NCI-H2029 (cell line): Measurements from ENCODE around the gene TCERG1.

ENCODE experiments used
- DNase-seq: peaks from one replicate; lab custom pipeline; 2025; lab: John Stamatoyannopoulos, UW

The TCERG1 gene

DNA sequence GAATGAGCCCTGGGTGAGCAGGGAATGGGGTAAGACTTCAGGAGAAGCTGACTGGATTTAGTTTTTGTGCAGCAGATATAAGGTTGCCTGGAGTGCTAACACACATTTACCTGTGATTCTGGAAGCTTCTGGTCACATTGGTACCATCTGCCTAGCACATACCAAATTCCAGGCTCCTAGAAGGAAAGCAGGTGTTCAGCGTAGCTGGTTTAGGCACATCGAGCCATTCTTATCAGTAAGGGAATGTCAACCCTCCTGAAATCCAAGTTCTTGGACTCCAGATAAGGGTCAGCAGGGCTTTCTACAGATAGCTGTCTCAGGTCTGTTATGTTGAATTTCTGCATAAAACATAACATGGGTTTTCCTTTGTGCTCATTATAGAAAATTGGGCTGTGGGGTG, 10.3 kb downstream of the TCERG1 start:
- DNase-seq: no peak

DNA sequence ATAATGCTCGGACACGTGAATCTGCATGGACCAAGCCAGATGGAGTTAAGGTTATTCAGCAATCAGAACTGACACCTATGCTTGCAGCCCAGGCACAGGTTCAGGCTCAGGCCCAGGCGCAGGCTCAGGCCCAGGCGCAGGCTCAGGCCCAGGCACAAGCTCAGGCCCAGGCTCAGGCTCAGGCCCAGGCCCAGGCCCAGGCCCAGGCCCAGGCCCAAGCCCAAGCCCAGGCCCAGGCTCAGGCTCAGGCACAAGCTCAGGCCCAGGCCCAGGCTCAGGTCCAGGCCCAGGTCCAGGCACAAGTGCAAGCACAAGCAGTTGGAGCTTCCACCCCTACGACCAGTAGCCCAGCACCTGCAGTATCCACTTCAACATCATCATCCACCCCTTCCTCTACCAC, 11.8 kb downstream of the TCERG1 start:
- no peak for DNase-seq

DNA sequence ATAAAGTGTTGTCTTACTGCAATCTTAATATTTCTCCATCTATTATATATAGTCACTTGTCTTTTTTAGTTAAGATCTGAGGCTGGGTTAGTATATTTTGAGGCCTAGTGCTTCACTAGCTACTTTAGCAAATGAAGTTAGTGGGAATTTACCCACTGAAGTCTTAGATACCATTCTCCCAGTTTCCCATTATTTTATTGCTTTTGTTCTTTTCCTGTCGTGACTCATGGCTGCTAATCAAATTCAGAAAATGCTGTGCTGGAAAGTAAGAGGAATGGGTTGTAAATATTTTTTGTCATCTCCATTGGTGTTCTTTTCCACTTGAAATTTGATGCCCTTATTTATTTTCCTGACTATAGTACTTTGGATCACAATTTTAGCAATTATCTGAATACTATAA, 14.2 kb downstream of the TCERG1 start:
- no peak for DNase-seq

DNA sequence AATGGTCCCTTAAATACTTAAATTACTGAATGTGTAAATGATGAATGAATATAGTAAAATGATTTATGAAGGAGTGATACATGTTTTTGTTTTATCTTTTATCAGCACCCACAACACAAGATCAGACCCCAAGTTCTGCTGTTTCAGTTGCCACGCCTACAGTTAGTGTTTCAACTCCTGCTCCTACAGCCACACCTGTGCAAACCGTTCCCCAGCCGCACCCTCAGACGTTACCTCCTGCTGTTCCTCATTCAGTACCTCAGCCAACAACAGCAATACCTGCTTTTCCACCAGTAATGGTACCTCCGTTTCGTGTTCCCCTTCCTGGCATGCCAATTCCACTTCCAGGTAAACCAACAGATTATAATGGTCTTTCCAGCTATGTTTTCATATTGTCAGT, 16.3 kb downstream of the TCERG1 start:
- DNase-seq: no peak

DNA sequence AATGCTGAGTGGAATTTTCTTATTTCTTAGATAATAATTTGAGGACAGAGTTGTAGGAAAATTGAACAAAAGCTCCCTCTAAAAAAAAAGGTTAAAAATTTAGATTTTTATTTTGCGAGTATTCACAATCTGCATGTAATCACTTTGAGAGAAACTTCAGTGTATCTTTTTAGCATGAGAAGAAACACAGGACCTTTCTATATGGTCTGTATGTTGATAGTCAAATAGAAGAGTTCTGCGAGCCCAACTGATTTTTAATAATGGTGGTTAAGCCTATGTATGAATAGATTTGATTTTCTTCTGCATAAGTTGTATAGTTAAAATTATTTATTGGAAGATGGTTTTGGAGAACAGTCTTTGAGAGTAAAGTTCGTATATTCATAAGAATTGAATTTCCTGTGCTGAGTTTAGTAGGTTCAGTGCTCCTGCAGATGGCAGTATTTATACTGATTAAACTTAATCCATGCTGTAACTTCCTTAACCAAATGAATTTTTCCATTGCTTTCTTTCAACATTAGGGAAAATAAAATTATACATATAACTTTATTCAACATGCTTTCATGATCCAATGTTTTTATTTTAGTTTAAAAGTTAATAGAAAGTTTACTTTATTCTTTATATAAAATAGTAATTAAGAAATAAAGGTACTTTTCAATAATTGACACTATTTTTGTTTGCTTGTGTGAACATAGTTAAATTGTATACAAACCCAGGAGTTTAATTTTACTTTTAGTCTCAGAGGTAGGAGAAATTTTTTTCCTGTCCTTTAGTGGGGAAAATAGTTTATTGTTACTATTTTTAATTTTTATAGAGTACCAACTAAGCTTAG, 19.6 kb downstream of the TCERG1 start:
- no peak for DNase-seq

DNA sequence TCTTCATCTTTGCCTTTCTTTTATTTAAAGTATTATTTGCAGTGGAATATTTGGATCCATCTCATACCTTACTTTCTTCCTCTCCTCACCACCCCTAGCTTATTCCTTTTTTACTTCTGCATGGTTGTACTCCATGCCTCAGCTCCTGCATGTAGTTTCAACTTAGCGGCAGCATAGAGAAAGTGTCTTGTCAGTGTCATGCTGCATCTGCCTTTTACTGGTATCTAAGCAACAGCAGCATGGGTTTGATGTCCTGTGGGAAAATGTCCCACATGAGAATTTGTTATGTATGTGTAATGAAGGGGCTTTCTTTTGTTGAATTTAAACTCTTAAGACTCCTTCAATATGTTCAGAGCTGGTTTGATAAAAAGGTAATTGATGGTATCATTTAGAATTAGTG, 20.6 kb downstream of the TCERG1 start:
- no peak for DNase-seq

DNA sequence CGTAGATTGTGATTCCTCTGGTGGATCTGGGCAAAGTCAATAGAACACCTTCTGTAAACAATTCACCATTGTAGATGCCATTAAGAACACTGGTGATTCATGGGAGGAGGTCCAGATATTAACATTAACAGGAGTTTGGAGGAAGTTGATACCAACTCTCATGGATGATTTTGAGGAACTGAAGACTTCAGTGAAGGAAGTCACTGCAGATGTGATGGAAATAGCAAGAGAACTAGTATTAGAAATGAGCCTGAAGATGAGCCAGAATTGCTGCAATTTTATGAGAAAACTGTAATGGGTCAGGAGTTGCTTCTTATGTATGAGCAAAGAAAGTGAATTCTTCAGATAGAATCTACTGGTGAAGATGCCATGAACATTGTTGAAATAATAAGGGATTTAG, 26.9 kb downstream of the TCERG1 start:
- no peak for DNase-seq

DNA sequence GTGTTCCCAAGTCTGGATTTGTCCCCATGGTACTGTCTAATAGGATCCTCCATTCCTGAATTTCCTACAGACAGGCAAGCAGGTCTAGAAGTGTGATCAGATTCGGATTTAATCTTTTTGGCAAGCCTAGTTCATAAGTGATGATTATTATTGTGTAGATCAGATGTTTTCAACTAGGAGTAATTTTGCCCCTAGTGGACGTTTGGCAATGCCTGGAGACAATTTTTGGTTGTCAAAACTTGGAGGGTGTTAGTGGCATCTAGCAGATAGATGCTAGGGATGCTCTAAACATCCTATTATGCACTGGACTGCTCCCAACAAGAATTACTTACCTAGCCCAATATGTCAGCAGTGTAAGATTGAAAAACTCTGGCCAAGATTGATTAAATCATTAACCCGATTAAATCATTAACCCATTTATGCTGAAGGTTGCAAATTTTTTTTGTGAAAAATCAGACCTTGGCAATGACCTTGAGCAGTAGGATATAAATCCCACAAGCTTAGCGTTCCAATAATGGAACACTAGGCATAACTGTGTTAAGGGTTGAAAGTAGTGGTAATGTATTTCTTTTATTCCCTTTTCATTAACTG, 28.2 kb downstream of the TCERG1 start:
- no peak for DNase-seq

DNA sequence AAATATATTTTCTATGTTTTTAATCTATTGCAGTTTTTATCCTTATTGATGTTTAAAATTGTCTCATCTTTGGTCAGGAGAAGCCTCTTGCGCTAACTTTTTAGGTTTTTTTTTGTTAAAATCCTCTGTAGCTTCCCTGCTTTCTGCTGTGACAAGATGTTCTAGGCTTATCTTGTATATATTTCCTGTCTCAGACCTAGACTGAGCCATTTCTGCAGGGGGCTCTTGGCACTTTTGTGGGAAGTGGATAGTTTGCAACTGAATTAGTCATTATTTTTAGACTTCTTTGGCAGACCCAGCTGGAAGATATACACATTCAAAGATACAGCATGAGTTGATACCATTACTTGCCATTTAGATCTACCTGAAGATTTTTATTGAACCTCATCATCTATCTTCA, 28.8 kb downstream of the TCERG1 start:
- DNase-seq: no peak

DNA sequence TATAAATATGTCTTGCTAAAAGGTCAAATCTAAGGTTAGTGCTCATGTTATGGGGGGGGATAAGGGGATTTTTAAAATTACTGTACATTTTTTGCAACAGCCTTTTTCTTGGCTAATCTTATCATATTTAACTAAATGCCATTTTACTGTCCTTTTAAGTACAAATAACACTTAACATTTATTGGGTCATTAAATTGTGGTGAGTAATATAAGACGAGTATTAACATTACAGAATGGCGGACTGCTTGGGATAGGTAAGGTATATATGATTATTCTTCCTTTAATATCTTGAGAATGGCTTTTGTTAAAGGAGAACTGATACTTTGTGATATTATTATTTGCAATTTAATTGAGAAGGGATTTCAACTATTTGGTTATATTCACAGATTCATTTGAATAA, 35.6 kb downstream of the TCERG1 start:
- DNase-seq: no peak

DNA sequence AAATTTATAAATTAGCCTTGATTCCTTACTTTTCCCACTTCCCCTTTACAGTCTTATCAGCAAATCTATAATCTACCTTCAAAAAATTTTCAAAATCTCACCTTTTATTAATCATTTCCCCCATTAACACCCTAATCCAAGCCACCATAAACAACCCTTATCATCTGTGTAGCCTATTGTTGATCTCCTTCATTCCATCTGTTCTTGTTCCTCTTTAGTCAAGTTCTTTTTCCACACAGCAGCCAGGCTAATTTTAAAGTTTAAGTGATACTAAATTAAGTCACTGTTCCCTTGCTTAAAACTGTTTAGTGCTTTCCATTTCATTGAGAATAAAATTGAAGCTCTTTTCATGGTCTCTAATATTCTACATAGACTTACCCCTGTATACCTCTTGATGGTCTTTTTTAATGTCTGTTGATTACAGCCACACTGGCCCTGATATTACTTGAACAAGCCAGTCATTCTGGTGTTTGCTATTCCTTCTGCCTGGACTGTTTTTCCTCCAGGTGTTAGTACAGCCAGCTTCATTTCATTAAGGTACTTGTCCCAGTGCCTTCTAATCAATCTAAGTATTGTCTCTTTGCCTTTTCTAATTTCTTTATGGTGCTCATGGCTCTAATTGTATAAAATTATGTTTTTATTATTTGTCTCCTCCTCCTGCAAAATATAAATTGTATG, 37.7 kb downstream of the TCERG1 start:
- no peak for DNase-seq

DNA sequence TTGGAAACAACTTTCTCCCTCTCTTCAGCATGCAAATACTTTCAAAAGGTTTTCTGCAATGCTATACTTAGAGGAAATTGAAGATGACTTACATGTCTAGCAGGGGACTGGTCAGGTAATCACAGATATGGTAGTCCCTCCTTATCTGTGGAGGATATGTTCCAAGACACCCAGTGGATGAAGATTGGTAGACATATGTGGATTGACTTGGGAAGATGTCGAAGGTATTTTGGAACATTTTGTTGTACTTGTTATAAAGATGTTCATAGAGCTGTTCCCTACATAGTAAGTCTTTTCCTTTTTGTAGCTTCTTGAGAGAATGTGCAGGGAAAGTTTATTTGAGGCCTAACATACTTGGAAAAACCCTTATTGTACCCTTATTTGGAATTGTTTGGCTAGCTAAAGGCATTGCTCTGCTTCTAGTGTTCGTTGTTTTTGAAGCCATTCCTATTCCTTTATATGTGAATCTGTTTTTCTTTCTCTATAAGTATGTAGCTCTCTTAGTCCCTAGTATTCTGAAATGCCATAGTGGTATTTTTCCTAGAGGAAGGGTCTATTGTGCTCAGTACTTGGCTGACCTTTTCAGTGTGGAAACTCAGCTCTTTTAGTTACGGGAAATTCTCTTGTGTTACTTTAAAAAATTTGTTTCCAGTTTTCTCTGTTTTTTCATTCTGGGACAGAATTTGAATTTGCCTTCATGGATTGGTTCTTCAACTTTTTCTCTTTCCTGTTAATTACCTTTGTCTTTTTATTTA, 43.1 kb downstream of the TCERG1 start:
- no peak for DNase-seq

DNA sequence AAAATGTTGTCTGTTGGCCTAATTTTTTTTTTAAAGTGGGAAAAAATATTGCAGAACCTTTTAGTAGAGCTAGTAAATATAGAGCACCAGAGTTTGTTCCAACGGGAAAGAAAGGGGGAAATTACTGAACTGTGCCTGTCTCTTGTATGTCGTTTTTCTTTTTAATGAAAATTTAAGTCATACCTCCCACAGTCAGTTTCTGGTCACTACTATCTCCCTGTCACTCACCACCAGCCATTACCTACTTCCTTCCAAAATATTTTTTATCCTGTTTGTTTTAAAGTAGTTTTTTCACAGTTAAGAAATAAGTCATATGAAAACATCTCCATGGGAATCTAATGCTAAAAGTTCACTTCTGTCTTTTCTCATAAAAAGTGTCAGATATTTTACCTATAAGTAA, 47.5 kb downstream of the TCERG1 start:
- DNase-seq: no peak

DNA sequence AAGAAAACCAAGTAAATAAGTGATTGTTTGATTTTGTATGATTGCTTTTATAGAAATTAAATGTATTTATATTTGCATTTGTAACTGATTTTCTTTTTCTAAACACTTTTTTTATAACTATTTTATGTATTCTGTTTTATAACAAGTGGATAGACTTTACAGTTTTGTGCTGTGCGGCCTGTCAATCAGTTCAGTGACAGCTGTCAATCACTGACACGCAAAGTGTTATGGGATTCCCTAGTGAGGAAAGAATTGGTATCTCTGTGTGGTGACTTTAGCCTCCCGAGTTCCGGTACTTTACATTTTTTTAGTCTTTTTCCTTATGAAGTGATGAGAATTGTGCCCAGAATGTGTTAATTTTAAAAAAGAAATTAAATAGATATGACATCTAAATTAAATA, 52.5 kb downstream of the TCERG1 start:
- DNase-seq: no peak

DNA sequence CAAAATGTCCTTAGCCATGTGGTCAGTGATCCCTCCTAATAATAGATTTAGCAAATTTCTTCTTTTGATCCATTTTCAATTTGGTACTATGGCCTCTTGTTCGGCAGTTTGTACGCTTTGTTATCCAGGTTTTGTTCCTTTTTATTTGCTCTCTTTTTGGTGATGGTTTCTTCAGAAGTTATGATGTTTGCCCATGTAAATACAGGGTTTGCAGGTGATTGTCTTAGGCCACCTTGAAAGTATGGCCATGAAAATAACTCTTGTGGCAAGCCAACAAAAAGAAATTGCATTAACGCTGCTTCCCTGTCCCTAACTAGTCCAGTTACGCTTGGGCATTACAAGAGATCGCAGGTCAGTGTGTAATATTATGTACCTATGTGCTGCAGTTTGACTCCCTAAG, 60.3 kb downstream of the TCERG1 start:
- DNase-seq: no peak

DNA sequence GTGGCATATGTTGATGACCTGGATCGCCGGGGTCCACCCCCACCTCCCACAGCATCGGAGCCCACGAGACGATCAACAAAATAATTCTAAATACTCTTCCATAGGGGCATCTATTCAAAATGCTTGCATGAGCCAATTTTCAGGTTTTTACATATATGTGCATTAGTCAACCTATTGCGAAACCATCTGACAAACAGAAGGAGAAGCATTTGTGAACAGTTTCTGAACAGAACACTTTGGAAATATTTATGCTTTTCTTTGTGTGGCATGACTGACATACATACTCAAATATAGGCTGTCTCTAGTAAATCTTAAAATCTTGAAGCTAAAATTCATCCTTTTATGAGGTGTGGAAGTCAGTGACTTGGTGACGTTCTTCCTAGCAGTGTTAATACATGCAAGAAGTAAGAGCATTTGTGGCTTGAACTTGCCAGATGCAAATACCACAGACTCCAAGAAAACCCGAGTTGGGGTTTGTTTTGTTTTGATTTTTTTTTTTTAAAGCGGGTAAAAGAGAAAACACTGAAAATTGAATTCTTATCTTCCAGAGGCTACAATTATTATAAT, 63.5 kb downstream of the TCERG1 start:
- DNase-seq: no peak

DNA sequence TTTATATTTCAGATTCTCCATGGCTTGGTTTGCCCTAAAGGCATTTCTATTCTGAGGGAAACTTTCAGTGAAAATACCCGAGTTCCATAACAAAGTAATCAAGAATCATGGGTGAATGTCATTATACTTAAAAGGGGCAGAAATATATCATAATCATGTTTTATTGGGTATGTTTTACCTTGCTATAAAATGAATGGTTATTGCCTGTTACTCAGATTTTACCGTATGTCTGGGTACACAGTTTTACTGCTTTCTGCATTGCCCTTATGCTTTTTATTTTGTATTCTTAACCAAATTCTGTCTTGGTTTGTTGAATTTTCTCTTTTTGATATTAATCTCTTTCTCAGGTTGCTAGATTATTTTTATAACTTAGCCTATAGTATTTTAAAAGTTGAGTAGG, 66.3 kb downstream of the TCERG1 start:
- DNase-seq: no peak

DNA sequence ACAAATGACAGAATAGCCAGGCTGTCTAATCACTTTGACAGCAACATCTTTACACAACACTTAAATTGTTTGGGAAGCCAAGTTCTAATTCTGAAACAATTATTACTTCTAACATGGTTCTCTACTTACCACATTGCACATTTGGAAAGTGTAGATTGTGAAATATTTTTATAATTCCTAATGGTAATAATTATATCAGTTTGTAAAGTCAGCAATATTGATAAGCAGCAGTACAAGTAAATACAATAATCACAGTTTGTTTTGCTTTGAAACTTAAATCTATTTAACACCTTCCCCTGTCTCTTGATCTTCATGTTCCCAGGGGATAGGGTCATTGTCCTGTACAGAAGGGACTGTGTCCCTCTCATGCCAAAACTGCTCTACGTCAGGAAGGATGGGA, 67.4 kb downstream of the TCERG1 start:
- no peak for DNase-seq

DNA sequence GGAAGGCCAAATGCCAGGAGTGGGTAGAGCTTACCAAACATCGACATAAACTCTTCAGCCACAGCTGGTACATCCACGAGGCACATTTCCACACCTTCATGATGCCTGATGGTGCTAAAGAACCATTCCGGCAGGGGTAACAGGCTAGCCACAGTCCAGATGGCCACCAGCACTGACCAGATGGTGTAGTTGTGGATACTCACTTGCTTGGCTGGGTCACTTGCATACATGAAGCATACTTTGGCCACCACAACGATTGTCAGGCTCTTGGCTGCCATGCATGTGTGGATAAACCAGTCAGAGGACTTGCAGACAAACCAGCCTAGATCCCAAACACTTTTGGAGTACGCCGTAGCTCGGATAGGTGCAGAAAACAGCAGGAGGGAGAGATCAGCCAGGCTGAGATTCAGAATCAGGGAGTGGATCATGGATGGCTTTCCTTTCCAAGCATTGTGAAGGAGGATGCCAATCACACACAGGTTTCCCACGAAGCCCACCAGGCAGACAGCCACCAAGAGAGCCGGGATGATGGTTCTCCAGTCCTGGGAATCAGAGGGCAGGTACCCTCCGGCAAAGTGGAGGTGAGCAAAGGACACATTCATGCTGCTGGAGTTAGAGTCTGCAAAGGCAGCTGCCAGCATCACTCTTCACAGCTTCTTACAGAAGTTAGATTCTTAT, 68.5 kb downstream of the TCERG1 start:
- no peak for DNase-seq

DNA sequence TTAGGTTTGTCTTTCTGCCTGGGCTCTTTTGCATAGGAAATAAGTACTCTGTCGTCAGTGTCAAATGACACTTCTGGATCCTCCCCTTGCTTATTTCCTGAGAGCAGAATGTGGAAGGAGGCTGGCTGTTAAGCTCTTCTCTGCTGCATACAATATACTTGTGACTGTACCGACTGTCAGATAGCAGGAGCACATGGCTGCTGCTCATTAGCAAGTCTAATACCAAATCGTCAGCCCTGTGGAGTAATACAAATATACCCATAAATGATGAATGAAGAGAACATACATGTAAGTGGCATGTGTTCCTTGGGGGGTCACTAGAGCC, 69.0 kb downstream of the TCERG1 start, which contains the start of gene GPR151:
GPR151 (minus strand) TSS at position 40 of the 325 bp plus-strand sequence. CDS start 77 bp downstream, outside the sequence.
- no peak for DNase-seq

DNA sequence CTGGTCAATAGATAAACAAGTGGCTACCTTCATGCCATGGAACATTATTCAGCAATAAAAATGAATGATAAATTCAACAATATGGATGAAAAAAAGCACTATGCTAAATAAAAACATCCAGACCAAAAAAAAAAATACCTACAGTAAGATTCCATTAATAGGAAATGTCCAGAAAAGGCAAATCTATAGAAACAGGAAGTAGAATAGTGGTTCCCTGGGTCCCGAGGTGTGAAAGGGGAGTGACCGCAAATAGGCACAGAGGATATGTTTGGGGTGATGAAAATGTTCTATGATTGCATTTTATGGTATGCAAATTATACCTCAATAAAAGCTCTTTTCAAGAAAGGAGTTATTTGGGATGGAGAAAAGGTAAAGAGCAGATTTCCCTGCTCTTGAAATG, 72.4 kb downstream of the TCERG1 start:
- no peak for DNase-seq

DNA sequence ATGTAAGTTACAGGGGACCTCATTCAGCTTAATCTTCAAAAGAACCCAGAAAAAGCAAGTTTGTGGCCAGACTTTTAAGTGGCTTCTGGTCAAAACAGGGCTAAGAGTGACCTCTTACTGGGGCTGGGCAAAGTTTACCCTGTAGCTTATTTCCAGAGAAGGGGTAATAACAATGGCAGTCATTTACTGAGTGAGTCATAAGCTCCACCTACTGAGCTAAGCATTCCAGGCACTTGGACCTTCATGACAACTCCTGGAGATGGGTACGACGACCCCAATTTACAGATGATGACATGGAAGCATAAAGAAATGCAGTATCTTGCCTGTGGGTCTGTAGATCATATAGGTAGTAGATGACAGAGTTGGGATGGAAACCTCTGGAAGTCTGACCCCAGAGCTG, 73.6 kb downstream of the TCERG1 start:
- no peak for DNase-seq
